Esophagus (tissue), 2 donors: ENCODE results near the gene BRI3. TPM values are rescaled to one million over a fixed set of nuclear protein-coding genes. Genes with fewer than 3 reads are reported as not detected.
A peak's percentile ranks its signal among the peaks of the same experiment; 100 is the strongest.

Experiments
- H3K27ac ChIP-seq, 2 donors: one replicate each; pipeline ENCODE4 v1.5.1; 2013; ENCODE audit warnings: low read depth in 2 of 2, mild to moderate bottlenecking in 2 of 2, inconsistent platforms in 1 of 2, low read length in 1 of 2, moderate library complexity in 1 of 2
- H3K27me3 ChIP-seq, 2 donors: one replicate each; pipeline ENCODE4 v1.6.1; 2013; ENCODE audit warnings: low read length in 2 of 2, control low read depth in 1 of 2, mild to moderate bottlenecking in 1 of 2; ENCODE audit not compliant: insufficient read depth in 2 of 2, control insufficient read depth in 1 of 2
- H3K36me3 ChIP-seq, 2 donors: one replicate each; pipeline ENCODE4 v1.6.1; 2013; ENCODE audit warnings: low read length in 1 of 2; ENCODE audit not compliant: control insufficient read depth in 2 of 2, insufficient read depth in 2 of 2
- H3K4me1 ChIP-seq, 2 donors: one replicate each; pipeline ENCODE4 v1.6.1; 2013; ENCODE audit warnings: low read length in 1 of 2; ENCODE audit not compliant: control insufficient read depth in 2 of 2, insufficient read depth in 2 of 2
- H3K4me3 ChIP-seq, 2 donors: one replicate each; pipeline ENCODE4 v1.5.1; 2013; ENCODE audit warnings: low read length in 2 of 2, mild to moderate bottlenecking in 2 of 2, low read depth in 1 of 2, moderate library complexity in 1 of 2
- H3K9me3 ChIP-seq, 2 donors: one replicate each; pipeline ENCODE4 v1.6.1; 2013; ENCODE audit warnings: mild to moderate bottlenecking in 2 of 2, low read depth in 1 of 2, low read length in 1 of 2, moderate library complexity in 1 of 2; ENCODE audit not compliant: control insufficient read depth in 2 of 2, insufficient read depth in 1 of 2
- WGBS, 2 donors: extraction: QIAGEN DNeasy Blood & Tissue Kit; methylation state at CpG; one replicate each; pipeline ENCODE4 v1.1.7; 2013; 5-methylcytosine and 5-hydroxymethylcytosine counted together
- polyA plus RNA-seq, 2 donors: library from polyadenylated mRNA; stranded (reverse); fragments of 200-250 nt; gene quantifications; one replicate each; pipeline ENCODE4 v1.2.3, GENCODE V29; 2013
- donor health status: healthy with polysubstance abuse.
- donor health status: Bipolar disorder and iron deficiency.

Gene BRI3
- polyA plus RNA-seq, 2 donors, result 59.4 to 60.1 TPM

DNA sequence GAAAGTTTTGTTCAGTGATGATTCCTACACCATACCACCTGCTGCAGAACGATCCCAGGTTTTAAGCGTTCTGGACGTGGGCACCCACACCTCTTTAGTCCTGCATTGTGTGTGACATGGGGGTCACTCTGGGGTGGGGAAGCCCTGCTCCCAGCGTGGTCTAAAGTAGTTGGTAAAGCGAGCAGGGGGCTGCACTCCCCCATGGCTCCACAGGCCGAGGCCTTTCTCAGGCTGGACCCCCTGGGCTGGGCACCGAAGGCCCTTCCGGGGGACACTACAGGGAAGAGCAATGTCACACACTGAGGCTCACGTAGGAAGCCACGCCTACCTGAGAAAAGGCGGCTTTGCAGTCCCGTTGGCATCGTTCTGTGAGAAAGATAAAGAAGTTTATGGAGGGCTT is 12.3 kb downstream of the BRI3 start:
- Histone ChIP-seq H3K36me3 (peaks cover 0 to 35% of the 10 kb centered on the region in 2 donors), H3K27ac (no peak overlapping the region), H3K4me3 (no peak overlapping the region), H3K4me1 (peaks cover 7 to 20% of the 10 kb centered on the region in 2 donors), H3K27me3 (no peaks in the 10 kb centered on the region), H3K9me3 (no peaks in the 10 kb centered on the region)
- 84% methylated on average over 13 of the region's 13 CpGs for WGBS, 2 donors

- WGBS, 2 donors, result 67 to 72% methylated on average over 15 of the region's 15 CpGs
Measured at GRCh38 chr7:98294326-98294725, 12.8 kb downstream of the BRI3 start.

GRCh38 chr7:98294798-98295382 is 13.4 kb downstream of the BRI3 start:
- peak overlapping the region; percentile 82 to 85 for H3K27ac ChIP-seq
- H3K4me1 ChIP-seq, result peaks cover 7 to 15% of the 10 kb centered on the region in 2 donors
- H3K36me3 ChIP-seq, result peaks cover 0 to 33% of the 10 kb centered on the region in 2 donors
- no peaks in the 10 kb centered on the region for H3K27me3 ChIP-seq
- 31 to 32% methylated on average over 14 of the region's 14 CpGs for WGBS, 2 donors
- no peak overlapping the region for H3K4me3 ChIP-seq
- H3K9me3 ChIP-seq, result no peaks in the 10 kb centered on the region

More at GRCh38 chr7:98294326-98294725, 12.8 kb downstream of the BRI3 start:
- Histone ChIP-seq H3K27ac (peak overlapping the region; percentile 69 to 85), H3K27me3 (no peaks in the 10 kb centered on the region), H3K4me1 (peaks cover 7 to 18% of the 10 kb centered on the region in 2 donors), H3K4me3 (no peak overlapping the region), H3K9me3 (no peaks in the 10 kb centered on the region), H3K36me3 (peaks cover 0 to 35% of the 10 kb centered on the region in 2 donors)

DNA sequence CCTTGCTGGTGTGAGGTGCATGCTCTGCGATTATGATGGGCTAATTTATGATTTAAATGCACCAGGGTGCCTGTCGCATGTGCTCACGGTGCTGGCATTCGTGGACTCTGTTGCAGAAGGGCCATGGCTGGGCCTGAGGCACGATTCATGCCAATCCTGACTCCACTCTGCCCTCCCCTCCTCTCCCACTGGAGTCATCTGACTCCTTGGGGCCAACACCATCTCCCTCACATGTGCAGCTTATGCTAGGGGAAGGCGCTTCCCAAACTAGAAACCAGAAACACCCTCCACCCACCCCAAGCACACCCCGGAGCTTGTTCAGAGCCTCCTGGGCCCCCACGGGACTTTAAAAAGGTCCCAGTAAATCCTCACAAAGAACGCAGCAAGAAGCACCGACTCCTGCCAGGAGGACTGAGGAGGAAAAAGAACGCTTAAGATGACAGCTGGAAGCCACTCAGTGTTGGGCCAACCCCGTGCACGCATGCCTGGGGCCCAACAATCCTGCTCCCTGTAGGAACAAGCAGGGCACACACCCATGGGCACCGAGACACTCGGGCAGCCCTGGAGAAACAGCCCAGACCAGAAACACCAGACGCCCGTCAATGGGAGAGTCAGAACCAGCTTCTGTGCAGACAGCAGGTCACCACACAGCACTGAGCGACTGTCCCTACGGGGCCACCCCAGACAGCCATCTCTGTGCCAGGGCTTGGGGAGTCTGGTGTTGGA is 14.1 kb downstream of the BRI3 start:
- peak overlapping the region; percentile 82 to 85 for H3K27ac ChIP-seq
- peaks cover 7 to 18% of the 10 kb centered on the region in 2 donors for H3K4me1 ChIP-seq

DNA sequence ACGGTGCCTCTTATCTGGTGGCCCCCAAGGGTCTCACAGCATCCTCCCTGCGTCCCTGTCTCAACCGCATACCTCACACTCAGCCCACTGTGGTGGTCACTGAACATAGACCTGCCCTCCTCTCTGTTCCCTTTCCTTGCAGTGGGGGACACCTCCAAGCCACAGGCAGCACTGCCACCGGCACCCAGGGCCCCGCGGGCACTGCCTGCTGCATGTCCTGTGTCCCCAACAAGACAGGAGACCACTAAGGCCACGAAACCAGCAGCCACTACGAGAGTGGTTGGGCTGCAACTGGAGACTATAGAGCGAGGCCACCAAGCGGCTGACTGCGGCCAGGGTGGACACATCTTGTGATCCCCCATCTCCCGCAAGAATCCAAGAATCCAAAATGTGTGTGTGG is 15.3 kb downstream of the BRI3 start:
- Histone ChIP-seq H3K27me3 (no peaks in the 10 kb centered on the region), H3K27ac (peak overlapping the region in 1 of 2 donors; percentile 34), H3K9me3 (no peaks in the 10 kb centered on the region), H3K4me3 (no peak overlapping the region), H3K4me1 (peaks cover 7 to 18% of the 10 kb centered on the region in 2 donors), H3K36me3 (peaks cover 0 to 41% of the 10 kb centered on the region in 2 donors)
- 88 to 94% methylated on average over 12 of the region's 12 CpGs for WGBS, 2 donors

More for the DNA sequence above, 14.1 kb downstream of the BRI3 start:
- no peak overlapping the region for H3K4me3 ChIP-seq
- WGBS, 2 donors, result 47 to 69% methylated on average over 19 of the region's 19 CpGs
- H3K36me3 ChIP-seq, result peaks cover 0 to 39% of the 10 kb centered on the region in 2 donors
- H3K27me3 ChIP-seq, result no peaks in the 10 kb centered on the region
- H3K9me3 ChIP-seq, result no peaks in the 10 kb centered on the region

- Histone ChIP-seq H3K27ac (no peak overlapping the region), H3K4me1 (peaks cover 7 to 18% of the 10 kb centered on the region in 2 donors), H3K9me3 (no peaks in the 10 kb centered on the region), H3K36me3 (peaks cover 0 to 32% of the 10 kb centered on the region in 2 donors), H3K27me3 (no peaks in the 10 kb centered on the region), H3K4me3 (no peak overlapping the region)
- WGBS, 2 donors, result 81 to 82% methylated on average over 21 of the region's 21 CpGs
Measured at GRCh38 chr7:98297626-98298286, 16.3 kb downstream of the BRI3 start.

DNA sequence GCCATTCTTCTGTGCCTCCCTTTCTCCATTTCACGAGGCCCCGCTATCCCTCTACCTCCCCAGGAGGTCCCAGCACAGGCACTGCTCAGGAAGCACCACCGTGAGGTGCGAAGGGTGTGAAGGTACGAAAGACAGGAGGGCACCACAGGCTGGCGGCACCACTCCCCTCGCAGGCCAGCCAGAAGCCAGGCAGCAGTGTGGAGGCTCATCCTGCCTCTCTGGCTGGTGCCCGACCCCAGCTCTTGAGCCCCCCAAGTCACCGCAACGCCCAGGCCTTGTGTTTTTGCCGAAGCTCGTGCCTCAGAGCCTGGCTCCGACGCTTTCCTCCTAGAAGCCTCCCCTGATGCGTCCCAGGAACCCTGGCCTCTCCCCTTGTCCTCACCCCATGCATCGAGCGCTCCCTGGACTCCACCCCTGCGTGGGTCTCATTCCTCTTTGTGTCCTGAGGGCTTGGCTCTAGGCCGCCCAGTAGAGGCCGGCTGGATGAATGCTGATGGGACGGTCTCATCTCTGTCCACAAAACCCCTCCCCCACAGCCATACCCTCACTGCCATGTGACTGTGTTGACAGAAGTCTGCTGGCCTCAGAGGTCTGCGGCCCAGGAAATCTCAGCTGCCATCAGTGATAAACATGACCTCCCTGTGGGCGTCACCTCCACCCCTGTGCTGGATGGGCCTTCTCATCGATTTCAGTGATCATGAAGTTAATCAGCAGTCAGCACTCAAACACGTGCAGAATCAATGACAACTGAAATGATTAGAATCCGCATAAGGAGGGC is 19.3 kb downstream of the BRI3 start:
- WGBS, 2 donors, result 87 to 89% methylated on average over 26 of the region's 26 CpGs
- no peak overlapping the region for H3K4me3 ChIP-seq
- no peak overlapping the region for H3K27ac ChIP-seq
- H3K9me3 ChIP-seq, result no peaks in the 10 kb centered on the region
- H3K27me3 ChIP-seq, result no peaks in the 10 kb centered on the region
- H3K36me3 ChIP-seq, result peaks cover 0 to 32% of the 10 kb centered on the region in 2 donors
- H3K4me1 ChIP-seq, result peaks cover 0 to 7% of the 10 kb centered on the region in 2 donors

DNA sequence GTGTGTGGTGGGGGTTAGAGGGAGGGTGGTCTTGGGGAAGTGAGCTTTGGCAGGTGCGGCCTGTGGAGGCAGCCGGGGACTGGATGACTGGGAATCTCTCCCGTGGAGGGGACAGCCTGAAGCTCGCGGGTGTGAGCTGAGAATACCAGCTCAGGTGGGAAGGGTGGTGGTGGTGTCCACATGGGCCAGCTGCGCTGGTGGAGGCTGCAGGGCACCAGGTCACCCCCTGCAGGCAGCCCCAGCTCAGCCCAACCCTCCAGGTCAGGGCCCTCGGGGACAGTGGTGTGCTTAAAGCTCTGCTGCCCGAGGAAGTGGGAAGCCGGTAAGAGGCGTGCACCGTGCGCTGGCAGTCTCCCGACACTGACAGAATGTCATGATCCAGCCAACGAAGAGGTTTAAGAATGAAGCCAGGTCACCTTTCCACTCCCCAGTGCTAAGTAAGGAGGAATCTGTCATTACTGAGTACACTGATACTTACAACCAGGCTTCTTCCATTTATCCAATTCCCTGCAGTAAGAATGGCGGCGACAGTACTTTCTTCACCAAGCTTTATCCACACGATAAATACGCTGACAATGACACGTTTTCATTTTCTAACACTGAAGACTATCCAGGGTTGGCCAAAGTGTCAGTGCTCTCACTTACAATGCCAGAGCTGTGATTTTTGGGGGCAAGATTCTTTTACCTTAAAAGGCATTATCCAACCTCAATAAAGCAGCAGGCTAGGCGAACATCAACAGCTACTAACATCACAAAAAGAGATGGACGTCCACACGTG is 20.4 kb downstream of the BRI3 start:
- Histone ChIP-seq H3K36me3 (peaks cover 0 to 30% of the 10 kb centered on the region in 2 donors), H3K27ac (no peak overlapping the region), H3K4me3 (no peak overlapping the region), H3K27me3 (no peaks in the 10 kb centered on the region), H3K9me3 (no peaks in the 10 kb centered on the region), H3K4me1 (peaks cover 0 to 3% of the 10 kb centered on the region in 2 donors)
- 89% methylated on average over 22 of the region's 22 CpGs for WGBS, 2 donors
